ENCODE results near the gene TMEM8B. TPM values are rescaled to one million over a fixed set of nuclear protein-coding genes. Genes with fewer than 3 reads are reported as not detected.

TMEM8B gene
- total and polyA plus RNA-seq, 2 of the 8 experiments (the other 6 are each of a cell fraction or from before 2014, with no cell fraction given), result 7.5 to 10.4 TPM

GRCh38 chr9:35841645-35841900 is 12.5 kb downstream of the TMEM8B start:
- WGBS, 2 experiments (ENCODE audit: extremely low coverage in 1 of 2, insufficient coverage in 1 of 2, insufficient read length in 1 of 2, insufficient replicate concordance in 2 of 2, low coverage in 1 of 2, low lambda C conversion rate in 2 of 2, missing lambda C conversion rate in 1 of 2), result 87% methylated on average over 5 of the region's 5 CpGs; no CpG with 5 or more reads in 1 of the 2 experiments
- Histone ChIP-seq H2BK20ac (ENCODE audit: low read length) (no peak overlapping the region), H2BK12ac (ENCODE audit: low read depth, low read length) (no peak overlapping the region), H3K4me3 (ENCODE audit: extremely low read depth in 1 of 4, insufficient read depth in 2 of 4, low read depth in 3 of 4, low read length in 4 of 4) (no peak overlapping the region), H2BK15ac (ENCODE audit: low read length) (no peak overlapping the region), H2AK5ac (ENCODE audit: low read depth, low read length) (no peak overlapping the region), H3K56ac (replicated peaks; ENCODE audit: insufficient read length, low read depth, low read length) (no peak overlapping the region), H3K79me1 (ENCODE audit: low read depth, low read length) (no peaks in the 10 kb centered on the region; the same call in 1 of the 2 replicates), H3K9ac (replicated peaks in 1 of 4; ENCODE audit: extremely low read depth in 1 of 4, low read depth in 3 of 4, low read length in 3 of 4) (no peak overlapping the region), H3K4me2 (ENCODE audit: insufficient read depth in 1 of 2, low read depth in 2 of 2, low read length in 2 of 2) (no peak overlapping the region), H3K14ac (ENCODE audit: insufficient read length) (no peak overlapping the region), H3K79me2 (ENCODE audit: control insufficient read depth in 1 of 2, insufficient read depth in 2 of 2, low read length in 2 of 2) (no peaks in the 10 kb centered on the region), H4K5ac (ENCODE audit: insufficient read length, low read depth, low read length) (no peak overlapping the region), H4K20me1 (replicated peaks in 1 of 2; ENCODE audit: control insufficient read depth in 1 of 2, insufficient read depth in 2 of 2, low read length in 2 of 2) (no peaks in the 10 kb centered on the region), H3K23ac (ENCODE audit: insufficient read length) (no peak overlapping the region), H3K4ac (replicated peaks; ENCODE audit: insufficient read length, low read depth, low read length) (no peak overlapping the region), H2BK120ac (replicated peaks; ENCODE audit: low read depth, low read length) (no peak overlapping the region), H3K27me3 (replicated peaks in 1 of 4; ENCODE audit: control insufficient read depth in 3 of 4, extremely low read depth in 1 of 4, insufficient read depth in 3 of 4, low read length in 3 of 4) (peaks cover 0 to 4% (median 2%) of the 10 kb centered on the region in 4 experiments; a peak in 5 of 7 replicates), H3K27ac (ENCODE audit: low read depth, low read length) (no peak overlapping the region), H3K18ac (ENCODE audit: extremely low read depth, low read length) (no peak overlapping the region), H3K9me3 (ENCODE audit: insufficient read depth in 2 of 2, low read depth in 1 of 2, low read length in 1 of 2) (no peaks in the 10 kb centered on the region), H2BK5ac (ENCODE audit: low read depth, low read length) (no peak overlapping the region), H3K4me1 (replicated peaks in 1 of 4; ENCODE audit: control insufficient read depth in 3 of 4, insufficient read depth in 4 of 4, low read length in 3 of 4) (peaks cover 9 to 22% (median 12%) of the 10 kb centered on the region in 4 experiments), H2AFZ (ENCODE audit: low read length) (no peak overlapping the region), H4K8ac (ENCODE audit: extremely low read depth, insufficient read depth, low read length) (no peak overlapping the region), H3K23me2 (ENCODE audit: low read depth, low read length) (peaks cover 12% of the 10 kb centered on the region), H4K91ac (replicated peaks; ENCODE audit: insufficient read length, low read length) (no peak overlapping the region), H3K36me3 (ENCODE audit: control insufficient read depth in 2 of 4, insufficient read depth in 4 of 4, low read length in 3 of 4) (no peaks in the 10 kb centered on the region)
- no peak for TF ChIP-seq ZNF274 (IDR thresholded peaks at IDR 0.05; ENCODE audit: borderline replicate concordance, extremely low read depth, low read length)
- no peak for TF ChIP-seq YY1 (IDR thresholded peaks at IDR 0.05; ENCODE audit: low read depth, low read length)
- TF ChIP-seq HDAC2 (IDR thresholded peaks at IDR 0.05; ENCODE audit: borderline replicate concordance in 1 of 2, low read depth in 2 of 2, low read length in 2 of 2), result no peak
- no peak for TF ChIP-seq CEBPB (IDR thresholded peaks at IDR 0.05; ENCODE audit: low read depth, low read length)
- TF ChIP-seq JUND (IDR thresholded peaks at IDR 0.05; ENCODE audit: low read length), result no peak
- TF ChIP-seq RFX5 (IDR thresholded peaks at IDR 0.05; ENCODE audit: borderline replicate concordance, low read depth, low read length), result no peak
- TF ChIP-seq MAX (IDR thresholded peaks at IDR 0.05), result no peak
- no peak for TF ChIP-seq TCF12 (IDR thresholded peaks at IDR 0.05; ENCODE audit: low read depth, low read length)
- TF ChIP-seq SUZ12 (IDR thresholded peaks at IDR 0.05; ENCODE audit: low read length), result no peak
- no peak for TF ChIP-seq POLR2A (IDR thresholded peaks at IDR 0.05; ENCODE audit: control extremely low read depth in 1 of 2, low read depth in 2 of 2, low read length in 2 of 2)
- TF ChIP-seq RBBP5 (IDR thresholded peaks at IDR 0.05; ENCODE audit: borderline replicate concordance, low read depth, low read length), result no peak
- DNase-seq (ENCODE audit: low read depth in 1 of 2, low spot score in 2 of 2), result no peak
- CTCF ChIA-PET (ENCODE audit: partially characterized antibody), result interaction anchor here (0.7 to 16.5 kb wide), 7 partner anchors 8 to 182 kb away, joined by 3 to 172 read pairs (median 5); partner anchors contain the start of genes FAM221B and TMEM8B
- no peak for FAIRE-seq
- POLR2A ChIA-PET (ENCODE audit: partially characterized antibody), result interaction anchor here (1.0 to 1.4 kb wide), 2 partner anchors 9 to 10 kb away, joined by 3 to 9 read pairs; no protein-coding TSS in a partner anchor
